ENCODE results near the gene PLA2G2C. TPM values are rescaled to one million over a fixed set of nuclear protein-coding genes. Genes with fewer than 3 reads are reported as not detected.

The PLA2G2C gene
- total and polyA plus RNA-seq, 2 of the 8 experiments (the other 6 are each of a cell fraction or from before 2014, with no cell fraction given): not detected

GRCh38 chr1:20136249-20136648, 50.1 kb downstream of the PLA2G2C start:
- Histone ChIP-seq H2BK5ac (ENCODE audit: low read depth, low read length) (no peak overlapping the region), H2BK15ac (ENCODE audit: low read length) (no peak overlapping the region), H3K79me1 (ENCODE audit: low read depth, low read length) (no peaks in the 10 kb centered on the region), H3K23me2 (ENCODE audit: low read depth, low read length) (peaks cover 3% of the 10 kb centered on the region; the same call in 1 of the 2 replicates), H3K14ac (ENCODE audit: insufficient read length) (no peak overlapping the region), H2BK120ac (replicated peaks; ENCODE audit: low read depth, low read length) (no peak overlapping the region), H3K27me3 (replicated peaks in 1 of 4; ENCODE audit: control insufficient read depth in 3 of 4, extremely low read depth in 1 of 4, insufficient read depth in 3 of 4, low read length in 3 of 4) (no peaks in the 10 kb centered on the region), H3K79me2 (ENCODE audit: control insufficient read depth in 1 of 2, insufficient read depth in 2 of 2, low read length in 2 of 2) (no peaks in the 10 kb centered on the region), H4K5ac (ENCODE audit: insufficient read length, low read depth, low read length) (no peak overlapping the region), H3K4ac (replicated peaks; ENCODE audit: insufficient read length, low read depth, low read length) (no peak overlapping the region), H3K4me3 (ENCODE audit: extremely low read depth in 1 of 4, insufficient read depth in 2 of 4, low read depth in 3 of 4, low read length in 4 of 4) (no peak overlapping the region), H3K4me1 (replicated peaks in 1 of 4; ENCODE audit: control insufficient read depth in 3 of 4, insufficient read depth in 4 of 4, low read length in 3 of 4) (no peaks in the 10 kb centered on the region), H2BK12ac (ENCODE audit: low read depth, low read length) (no peak overlapping the region), H4K8ac (ENCODE audit: extremely low read depth, insufficient read depth, low read length) (no peak overlapping the region), H3K23ac (ENCODE audit: insufficient read length) (no peak overlapping the region), H2AFZ (ENCODE audit: low read length) (no peak overlapping the region), H4K20me1 (replicated peaks in 1 of 2; ENCODE audit: control insufficient read depth in 1 of 2, insufficient read depth in 2 of 2, low read length in 2 of 2) (no peaks in the 10 kb centered on the region), H3K36me3 (ENCODE audit: control insufficient read depth in 2 of 4, insufficient read depth in 4 of 4, low read length in 3 of 4) (no peaks in the 10 kb centered on the region), H3K9ac (replicated peaks in 1 of 4; ENCODE audit: extremely low read depth in 1 of 4, low read depth in 3 of 4, low read length in 3 of 4) (no peak overlapping the region), H2AK5ac (ENCODE audit: low read depth, low read length) (no peak overlapping the region), H4K91ac (replicated peaks; ENCODE audit: insufficient read length, low read length) (no peak overlapping the region), H3K4me2 (ENCODE audit: insufficient read depth in 1 of 2, low read depth in 2 of 2, low read length in 2 of 2) (no peak overlapping the region), H3K56ac (replicated peaks; ENCODE audit: insufficient read length, low read depth, low read length) (no peak overlapping the region), H2BK20ac (ENCODE audit: low read length) (no peak overlapping the region), H3K18ac (ENCODE audit: extremely low read depth, low read length) (no peak overlapping the region), H3K27ac (ENCODE audit: low read depth, low read length) (no peak overlapping the region), H3K9me3 (ENCODE audit: insufficient read depth in 2 of 2, low read depth in 1 of 2, low read length in 1 of 2) (no peaks in the 10 kb centered on the region; a peak in 1 of 4 replicates)
- 93% methylated on average over 3 of the region's 3 CpGs; no CpG with 5 or more reads in 1 of the 2 experiments for WGBS, 2 experiments (ENCODE audit: extremely low coverage in 1 of 2, insufficient coverage in 1 of 2, insufficient read length in 1 of 2, insufficient replicate concordance in 2 of 2, low coverage in 1 of 2, low lambda C conversion rate in 2 of 2, missing lambda C conversion rate in 1 of 2)
- ChIA-PET POLR2A (ENCODE audit: partially characterized antibody) (no interaction called here), CTCF (ENCODE audit: partially characterized antibody) (no interaction called here)
- DNase-seq (ENCODE audit: low read depth in 1 of 2, low spot score in 2 of 2) (no peak), FAIRE-seq (no peak)
- no peak for TF ChIP-seq CTCF (IDR thresholded peaks at IDR 0.05; ENCODE audit: control extremely low read depth in 1 of 3, insufficient read depth in 1 of 3, low read depth in 1 of 3, low read length in 3 of 3)
- TF ChIP-seq SIX5 (IDR thresholded peaks at IDR 0.05; ENCODE audit: low read depth, low read length): no peak
- no peak for TF ChIP-seq ASH2L (IDR thresholded peaks at IDR 0.05; ENCODE audit: low read length)
- no peak for TF ChIP-seq HDAC6 (IDR thresholded peaks at IDR 0.05; ENCODE audit: low read depth, low read length)
- no peak for TF ChIP-seq CHD2 (IDR thresholded peaks at IDR 0.05; ENCODE audit: low read length)
- no peak for TF ChIP-seq SIRT6 (IDR thresholded peaks at IDR 0.05; ENCODE audit: low read length)
- TF ChIP-seq JUND (IDR thresholded peaks at IDR 0.05; ENCODE audit: low read length): no peak
- TF ChIP-seq TEAD4 (IDR thresholded peaks at IDR 0.05; ENCODE audit: low read depth, low read length): no peak
- TF ChIP-seq KDM4A (IDR thresholded peaks at IDR 0.05; ENCODE audit: low read depth, low read length, severe bottlenecking): no peak
- no peak for TF ChIP-seq EZH2 (IDR thresholded peaks at IDR 0.05; ENCODE audit: low read depth, low read length, severe bottlenecking)
- TF ChIP-seq SP2 (IDR thresholded peaks at IDR 0.05; ENCODE audit: low read length): no peak
- TF ChIP-seq, protein P1, sequence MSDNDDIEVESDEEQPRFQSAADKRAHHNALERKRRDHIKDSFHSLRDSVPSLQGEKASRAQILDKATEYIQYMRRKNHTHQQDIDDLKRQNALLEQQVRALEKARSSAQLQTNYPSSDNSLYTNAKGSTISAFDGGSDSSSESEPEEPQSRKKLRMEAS (IDR thresholded peaks at IDR 0.05): no peak
- no peak for TF ChIP-seq NRF1 (IDR thresholded peaks at IDR 0.05; ENCODE audit: low read depth, low read length)

All from H1 (cell line).